ENCODE results near the gene HOXB3.

HOXB3 gene

GRCh38 chr17:48625495-48626244 is 35.6 kb upstream of the HOXB3 start:
- no peak for DNase-seq

GRCh38 chr17:48624544-48625494 is 34.8 kb upstream of the HOXB3 start:
- DNase-seq, result no peak

GRCh38 chr17:48624118-48624517 is 34.1 kb upstream of the HOXB3 start:
- no peak for DNase-seq

GRCh38 chr17:48623583-48623982 is 33.5 kb upstream of the HOXB3 start:
- DNase-seq, result no peak

- DNase-seq, result no peak
Observed at GRCh38 chr17:48622857-48623256, 32.8 kb upstream of the HOXB3 start.

- DNase-seq, result no peak
Observed at GRCh38 chr17:48621410-48622392, 31.7 kb upstream of the HOXB3 start.

- no peak for DNase-seq
Observed at GRCh38 chr17:48620461-48621139, 30.6 kb upstream of the HOXB3 start.

GRCh38 chr17:48619826-48620449 is 29.9 kb upstream of the HOXB3 start:
- no peak for DNase-seq

- DNase-seq, result no peak
Observed at GRCh38 chr17:48618256-48618896, 28.3 kb upstream of the HOXB3 start.

GRCh38 chr17:48617471-48618255 is 27.6 kb upstream of the HOXB3 start:
- DNase-seq, result no peak

- no peak for DNase-seq
Observed at GRCh38 chr17:48616717-48617470, 26.9 kb upstream of the HOXB3 start.

GRCh38 chr17:48615963-48616716 is 26.1 kb upstream of the HOXB3 start:
- no peak for DNase-seq

GRCh38 chr17:48615047-48615962 is 25.3 kb upstream of the HOXB3 start, which contains the start of gene HOXB8:
Gene HOXB8 (minus strand): TSS chr17:48615292. CDS start chr17:48614704, 588 bp downstream.
- no peak for DNase-seq

- DNase-seq, result no peak
Observed at GRCh38 chr17:48613862-48614694, 24.0 kb upstream of the HOXB3 start.

GRCh38 chr17:48612854-48613691 is 23.0 kb upstream of the HOXB3 start:
- no peak for DNase-seq

GRCh38 chr17:48612456-48612853 is 22.4 kb upstream of the HOXB3 start:
- DNase-seq, result no peak
